ENCODE data around the gene GMDS.

The GMDS gene

GRCh38 chr6:1651362-1651761, 594.0 kb downstream of the GMDS start:
- no peak for DNase-seq (ENCODE audit: low read depth in 2 of 2)

DNA sequence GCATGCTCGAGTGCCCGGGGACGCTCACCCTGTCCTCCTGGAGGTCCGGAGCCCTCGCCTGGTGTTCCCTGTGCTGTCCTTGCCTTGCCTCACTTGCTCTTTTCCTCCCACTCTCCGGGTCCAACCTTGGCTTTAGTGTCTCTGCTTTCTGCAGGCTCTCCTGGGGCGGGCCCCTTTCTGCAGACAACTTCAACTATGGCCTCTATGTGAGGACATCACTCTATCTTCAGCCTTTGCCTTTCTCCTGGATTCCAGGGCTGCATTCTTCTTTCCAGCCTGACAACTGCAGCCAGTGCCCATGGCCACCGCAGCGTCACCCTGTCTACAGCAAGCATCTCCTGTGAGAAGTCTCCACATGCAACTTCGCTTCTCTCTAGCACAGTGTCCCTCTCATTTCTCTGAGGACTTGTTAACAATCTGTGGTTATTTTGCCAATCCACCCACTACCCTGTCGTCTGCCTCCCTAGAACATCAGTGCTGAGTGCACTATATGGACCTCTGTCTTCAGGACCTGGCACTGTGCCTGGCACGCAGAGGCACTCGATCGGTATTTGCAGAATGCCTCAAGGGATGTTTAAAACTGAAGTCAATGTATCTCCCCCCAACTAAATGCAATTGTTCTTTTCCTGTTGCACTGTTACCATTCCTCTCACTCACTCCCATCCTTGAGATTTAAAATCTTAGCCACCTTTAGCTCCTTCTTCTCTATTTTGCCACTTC, 599.8 kb downstream of the GMDS start:
- DNase-seq (ENCODE audit: low read depth in 2 of 2) = no peak

DNA sequence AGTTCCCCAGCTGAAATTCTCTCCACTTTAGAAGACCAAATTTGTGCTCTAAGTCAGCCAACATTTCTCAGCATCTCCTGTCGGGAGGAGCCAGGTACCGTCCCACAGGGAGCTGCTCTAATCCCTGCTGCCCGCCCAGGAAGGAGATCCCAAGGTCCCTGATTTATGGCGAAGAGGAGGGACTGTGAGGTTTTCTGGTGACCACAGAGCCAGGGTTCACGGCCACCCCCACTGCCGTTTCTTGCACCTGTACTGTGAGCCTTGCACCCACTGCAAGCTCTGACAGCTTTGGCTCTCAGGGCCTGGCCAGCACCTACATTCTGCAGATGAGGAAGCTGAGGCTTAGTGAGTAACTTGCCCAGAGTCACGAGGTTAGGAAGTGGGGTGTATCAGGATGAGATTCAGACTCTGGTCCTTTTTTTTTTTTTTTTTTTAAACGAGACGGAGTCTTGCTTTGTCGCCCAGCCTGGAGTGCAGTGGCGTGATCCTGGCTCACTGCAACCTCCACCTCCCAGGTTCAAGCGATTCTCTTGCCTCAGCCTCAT, 600.8 kb downstream of the GMDS start:
- no peak for DNase-seq (ENCODE audit: low read depth in 2 of 2)

DNA sequence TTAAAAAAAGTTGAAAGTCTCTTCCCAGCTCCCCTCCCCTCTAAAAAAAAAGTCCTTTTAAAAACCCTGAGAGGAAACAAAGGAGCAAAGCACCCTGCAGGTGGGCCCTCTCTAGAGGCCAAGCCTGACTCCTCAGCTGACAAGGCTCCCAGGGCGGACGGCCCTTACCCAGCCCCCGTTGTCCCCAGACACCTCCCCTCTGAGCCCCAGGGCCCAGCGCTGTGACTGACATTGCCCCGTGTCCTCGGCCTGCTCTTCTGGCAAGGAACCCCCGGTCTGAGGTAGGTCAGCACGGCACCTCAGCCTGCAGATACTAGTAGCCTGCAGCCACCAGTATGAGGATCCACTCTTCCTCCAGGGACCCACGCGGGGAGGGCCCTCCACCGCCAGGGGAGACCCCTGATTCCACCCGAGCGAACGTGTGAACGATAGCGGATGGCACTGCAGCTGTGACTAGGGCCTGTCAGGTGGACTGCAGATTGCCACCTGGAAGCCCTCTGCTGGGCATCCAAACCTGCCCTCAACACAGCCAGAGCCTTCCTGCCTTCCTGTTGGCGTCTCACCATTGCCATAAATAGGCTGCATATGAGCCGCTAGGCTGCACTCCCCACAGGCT, 601.5 kb downstream of the GMDS start:
- DNase-seq (ENCODE audit: low read depth in 2 of 2) = no peak

DNA sequence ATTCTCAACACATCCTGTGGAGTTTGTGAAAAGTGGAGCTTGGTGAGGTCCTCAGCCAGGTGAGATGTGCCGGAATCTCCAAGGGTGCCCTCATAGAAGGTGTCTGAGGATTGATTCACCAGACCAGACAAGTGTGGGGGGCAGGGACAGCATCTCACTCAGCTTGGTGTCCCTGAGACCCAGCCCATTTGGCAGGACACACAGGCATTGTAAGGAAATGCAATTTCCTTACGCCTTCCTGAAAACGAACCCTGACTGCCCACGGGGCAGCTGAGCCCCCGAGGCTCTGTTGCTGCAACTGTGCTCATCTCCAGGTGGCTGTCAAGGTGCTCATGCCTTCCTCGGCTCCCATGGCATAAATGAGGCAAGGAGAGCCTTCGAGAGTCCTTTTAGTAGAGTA, 602.3 kb downstream of the GMDS start:
- DNase-seq (ENCODE audit: low read depth in 2 of 2) = no peak

DNA sequence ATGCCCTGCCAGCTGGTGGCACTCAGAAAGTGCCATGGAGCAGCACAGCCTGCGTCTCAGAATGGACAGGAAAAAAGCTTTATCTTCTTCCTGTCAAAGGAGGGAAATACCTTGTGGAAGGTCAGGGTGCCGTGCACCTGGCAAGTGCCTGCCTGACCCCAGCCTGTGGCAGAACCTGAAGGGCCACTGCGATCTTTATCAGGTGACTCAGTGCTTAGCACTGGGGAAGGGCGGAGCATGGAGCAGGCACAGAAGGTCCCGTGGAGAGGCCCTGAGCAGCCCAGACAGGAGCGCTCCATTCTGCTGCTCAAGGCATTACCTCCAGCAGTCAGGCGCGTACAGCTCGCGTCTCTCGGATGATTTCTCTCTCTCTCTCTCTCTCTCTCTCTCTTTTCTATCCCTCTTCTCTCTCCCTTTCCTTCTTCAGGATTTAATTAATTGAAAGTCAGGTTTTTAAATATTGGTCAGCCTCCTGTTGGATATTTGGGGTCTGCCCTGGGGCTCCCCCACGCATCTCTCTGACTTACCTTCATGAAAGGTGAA, 604.0 kb downstream of the GMDS start:
- DNase-seq (ENCODE audit: low read depth in 2 of 2) = no peak

DNA sequence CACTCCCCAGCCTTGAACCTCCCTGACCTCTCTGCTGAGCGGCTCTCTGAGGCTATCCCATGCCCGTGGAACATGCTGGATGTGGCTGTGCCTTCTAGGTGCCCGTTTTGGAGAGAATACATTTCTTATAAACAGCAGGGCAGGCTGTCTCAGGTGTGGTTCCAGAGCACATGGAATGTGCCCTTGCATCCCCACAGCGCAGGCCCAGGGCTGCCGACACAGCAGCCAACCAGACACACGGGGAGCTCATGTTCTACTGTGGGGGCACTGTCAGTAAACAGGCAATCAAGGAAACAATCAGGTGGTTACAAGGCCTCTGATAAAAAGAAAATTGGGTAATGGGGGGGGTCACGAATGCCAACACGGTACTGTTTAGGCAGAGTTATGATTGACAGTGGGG, 604.9 kb downstream of the GMDS start:
- DNase-seq (ENCODE audit: low read depth in 2 of 2) = no peak

- DNase-seq (ENCODE audit: low read depth in 2 of 2) = no peak
Observed at GRCh38 chr6:1639430-1639829, 606.0 kb downstream of the GMDS start.

GRCh38 chr6:1636971-1637871, 608.2 kb downstream of the GMDS start:
- no peak for DNase-seq (ENCODE audit: low read depth in 2 of 2)

DNA sequence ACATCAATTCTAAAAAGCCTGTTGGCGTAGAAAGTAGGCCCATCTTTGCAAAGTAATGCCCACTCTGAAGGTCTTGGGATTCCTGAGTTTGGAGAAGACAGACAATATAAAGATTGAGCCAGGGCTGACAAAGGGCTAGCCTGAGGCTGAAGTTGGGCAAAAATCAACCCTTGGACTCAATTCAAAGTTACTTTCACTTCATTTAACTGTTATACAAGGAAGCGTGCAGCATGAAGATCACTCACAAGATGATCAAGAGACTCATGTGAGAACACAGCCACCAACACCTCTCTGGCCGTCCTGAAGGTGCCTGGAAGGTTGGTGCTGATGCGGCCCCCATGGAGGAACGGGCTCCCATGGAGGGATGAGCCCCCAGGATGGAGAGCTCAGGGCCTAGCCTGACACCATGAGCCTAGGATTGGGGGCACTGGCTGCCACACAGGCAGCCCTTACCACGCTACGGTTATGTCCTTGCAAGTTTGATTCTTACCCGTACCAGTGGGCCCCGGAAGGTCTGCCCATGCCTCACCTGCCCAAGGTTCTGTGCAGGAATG, 609.1 kb downstream of the GMDS start:
- DNase-seq (ENCODE audit: low read depth in 2 of 2) = no peak

DNA sequence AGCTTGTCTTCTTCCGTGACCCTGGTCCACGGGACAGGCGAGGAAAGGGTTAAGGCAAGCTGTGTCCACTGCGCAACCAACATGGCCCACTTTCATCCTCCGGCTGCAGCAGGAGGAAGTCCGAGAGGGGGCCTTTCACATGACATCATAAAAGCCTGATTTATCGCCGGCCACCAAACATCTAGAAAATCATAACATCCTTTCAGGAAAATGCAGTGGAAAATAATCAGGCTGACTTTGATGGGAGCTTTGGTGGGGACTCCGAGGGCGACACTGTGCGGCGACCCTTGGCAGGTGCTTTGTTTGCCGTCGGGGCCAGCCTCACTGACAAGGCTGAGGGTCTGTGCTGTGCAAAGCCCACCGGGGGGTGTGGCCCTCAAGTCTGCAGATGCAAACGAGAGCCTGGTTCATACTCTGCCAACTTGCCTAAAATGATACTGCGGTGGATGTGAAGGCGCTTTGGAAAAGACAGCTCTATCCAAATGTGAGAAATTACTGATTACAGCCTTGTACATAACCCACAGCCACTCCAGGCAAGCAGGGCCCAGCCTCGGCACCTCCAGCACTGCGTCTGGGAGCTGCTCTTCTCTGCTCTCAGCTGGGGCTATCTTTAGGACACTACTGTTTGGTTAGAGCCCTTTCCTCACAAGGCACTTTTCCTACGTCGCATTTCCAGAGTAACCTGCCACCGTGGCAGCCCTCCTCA, 609.9 kb downstream of the GMDS start:
- no peak for DNase-seq (ENCODE audit: low read depth in 2 of 2)

- DNase-seq (ENCODE audit: low read depth in 2 of 2) = no peak
Observed at GRCh38 chr6:1634081-1634480, 611.3 kb downstream of the GMDS start.

GRCh38 chr6:1633366-1634021, 611.9 kb downstream of the GMDS start:
- DNase-seq (ENCODE audit: low read depth in 2 of 2) = no peak

DNA sequence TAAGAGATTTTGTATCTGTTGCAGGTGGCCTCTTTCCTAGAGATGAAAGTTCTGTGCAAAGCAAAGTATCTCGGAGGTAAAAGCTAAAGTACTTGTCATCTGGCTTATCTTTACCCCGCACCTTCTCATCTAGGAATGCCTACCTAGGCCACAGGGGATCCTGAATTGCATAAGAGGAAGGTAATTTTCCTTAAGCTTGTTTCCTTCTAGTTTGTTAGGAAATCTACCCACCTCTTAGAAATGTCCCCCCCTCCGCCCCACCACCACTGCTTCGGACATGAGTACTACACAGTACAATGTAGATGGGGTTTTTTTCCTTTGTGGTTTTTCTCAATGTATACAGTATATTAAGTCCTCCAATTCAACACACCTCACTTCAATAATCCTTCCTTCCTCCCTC, 614.2 kb downstream of the GMDS start:
- no peak for DNase-seq (ENCODE audit: low read depth in 2 of 2)

DNA sequence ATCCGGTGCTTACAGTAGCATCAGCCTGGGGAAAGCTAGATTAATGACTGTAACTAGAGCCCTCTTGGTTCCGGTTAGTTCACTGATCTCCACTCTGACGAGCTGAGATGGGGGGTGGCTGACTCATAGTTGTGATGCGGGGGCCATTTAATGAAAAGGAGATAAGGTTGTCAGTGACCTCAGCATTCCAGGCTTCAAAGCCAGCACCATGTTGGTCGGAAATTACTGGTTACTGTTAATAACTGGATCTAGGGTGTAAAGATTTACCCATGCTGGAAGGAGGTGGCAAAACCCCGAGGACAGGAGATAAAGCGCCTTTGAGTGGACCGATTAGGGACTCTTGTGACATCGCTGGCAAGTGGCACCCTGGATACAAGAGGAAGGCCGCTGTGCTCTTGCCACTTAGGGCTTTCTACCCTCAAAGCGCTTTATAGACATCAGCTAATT, 614.6 kb downstream of the GMDS start:
- DNase-seq (ENCODE audit: low read depth in 2 of 2) = no peak

GRCh38 chr6:1630212-1630770, 615.1 kb downstream of the GMDS start:
- DNase-seq (ENCODE audit: low read depth in 2 of 2) = no peak

DNA sequence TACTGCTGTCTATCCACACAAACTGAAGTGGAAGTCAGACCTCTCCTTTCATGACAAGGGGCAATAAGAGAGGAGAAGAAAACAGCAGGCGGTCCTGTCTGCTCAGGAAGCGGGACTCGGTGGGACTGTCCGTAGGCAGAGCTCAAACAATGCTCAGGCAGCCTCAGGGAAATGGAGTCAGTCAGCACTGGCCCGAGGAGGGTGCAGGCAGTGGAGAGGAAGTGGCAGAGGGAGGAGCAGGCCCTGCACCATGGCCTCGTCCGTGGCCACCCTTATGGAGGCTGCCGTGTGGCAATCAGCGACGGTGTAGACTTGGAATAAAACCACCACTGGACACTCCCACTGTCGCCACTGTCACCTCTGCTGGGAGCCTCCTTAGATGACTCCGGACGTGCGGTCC, 616.1 kb downstream of the GMDS start:
- DNase-seq (ENCODE audit: low read depth in 2 of 2) = no peak

- DNase-seq (ENCODE audit: low read depth in 2 of 2) = no peak
Observed at GRCh38 chr6:1627827-1628560, 617.4 kb downstream of the GMDS start.

- DNase-seq (ENCODE audit: low read depth in 2 of 2) = no peak
Observed at GRCh38 chr6:1626481-1626880, 618.9 kb downstream of the GMDS start.

Data from stimulated activated CD4-positive, alpha-beta T cell treated with anti-CD3 and anti-CD28 coated beads, Interleukin-12 subunit alpha, Interleukin-12 subunit beta, amount 100 ng/mL, for 24 hours (primary cell).